T-helper 2 cell treated with Interferon-gamma antibody and Interleukin-4, amounts not matched to agents 100 ng/mL and 5 ng/mL, for 36 hours (primary cell): ENCODE measurements around the gene ADAP1. TPM values are rescaled to one million over a fixed set of nuclear protein-coding genes. Genes with fewer than 3 reads are reported as not detected.

Source experiments
- intact Hi-C: fragments of 100-400 bp; cut with micrococcal nuclease; formaldehyde crosslinking; loops from one replicate; pipeline ENCODE4 v1.15.1; 2023
- total RNA-seq: library from RNA; stranded (reverse); gene quantifications from 2 replicates; pipeline ENCODE4 v1.2.3, GENCODE V29; 2022

The ADAP1 gene
- total RNA-seq, 1 donor from 2014 or later = 25.0 TPM

DNA sequence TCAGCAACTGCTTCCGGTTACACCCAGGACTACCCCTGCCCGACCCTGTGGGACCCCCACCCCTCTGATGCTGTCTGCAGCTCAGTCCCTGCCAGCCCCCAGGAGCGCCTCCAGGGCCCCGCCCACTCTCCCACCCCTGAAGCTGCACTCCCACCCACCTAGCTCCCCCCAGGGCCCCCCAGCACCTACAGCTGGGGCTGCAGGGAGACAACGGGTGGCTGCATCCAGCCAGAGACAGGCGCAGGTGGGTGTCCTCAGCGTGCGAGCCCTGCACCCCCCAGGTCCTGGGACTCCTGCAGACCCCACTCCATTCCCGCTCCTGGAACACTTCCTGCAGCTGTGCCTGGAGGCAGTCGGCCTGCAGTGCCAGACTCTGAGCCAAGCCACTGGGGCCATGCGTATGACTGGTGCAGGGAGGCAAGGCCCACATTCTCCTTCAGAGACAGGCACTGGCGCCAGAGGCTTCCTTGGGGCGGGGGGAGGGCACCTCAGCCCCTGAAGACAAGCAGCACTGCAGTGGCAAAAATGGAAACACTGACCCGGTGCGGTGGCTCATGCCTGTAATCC is 34.6 kb upstream of the ADAP1 start:
- intact Hi-C loops = no loop called here

DNA sequence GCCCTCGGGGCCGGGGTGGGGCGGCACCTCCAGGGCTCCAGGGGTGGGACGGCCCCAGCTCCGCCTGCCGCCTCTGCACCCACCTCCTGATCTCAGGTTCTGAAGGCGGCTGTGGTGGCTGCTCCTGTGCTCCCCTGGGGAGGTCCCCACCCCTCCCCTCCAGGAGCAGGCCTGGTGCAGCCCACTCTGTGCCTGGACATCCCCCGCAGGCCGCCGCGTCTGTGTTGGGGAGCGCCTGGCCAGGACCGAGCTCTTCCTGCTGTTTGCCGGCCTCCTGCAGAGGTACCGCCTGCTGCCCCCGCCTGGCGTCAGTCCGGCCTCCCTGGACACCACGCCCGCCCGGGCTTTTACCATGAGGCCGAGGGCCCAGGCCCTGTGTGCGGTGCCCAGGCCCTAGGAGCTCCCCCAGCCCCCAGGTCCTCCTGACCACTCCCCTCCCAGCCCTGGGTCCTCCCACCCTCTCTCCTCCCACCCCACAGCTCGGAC is 34.0 kb upstream of the ADAP1 start:
- intact Hi-C loops = no loop called here

DNA sequence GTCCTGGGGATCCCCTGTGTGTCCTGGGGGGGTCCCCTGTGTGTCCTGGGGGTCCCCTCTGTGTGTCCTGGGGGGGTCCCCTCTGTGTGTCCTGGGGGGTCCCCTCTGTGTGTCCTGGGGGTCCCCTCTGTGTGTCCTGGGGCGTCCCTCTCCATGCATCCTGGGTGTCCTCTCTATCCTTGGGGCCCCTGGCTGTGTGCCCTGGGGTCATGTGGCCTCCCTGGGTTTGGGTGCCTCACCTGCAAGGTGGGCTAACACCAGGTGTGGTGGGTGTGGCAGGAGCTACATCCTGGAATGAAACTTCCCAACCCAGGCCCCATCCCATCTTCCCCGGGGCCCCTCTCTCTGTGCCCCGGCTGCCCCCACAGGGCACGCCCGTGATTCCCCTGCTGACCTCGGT is 33.4 kb upstream of the ADAP1 start:
- intact Hi-C loops = no loop called here

DNA sequence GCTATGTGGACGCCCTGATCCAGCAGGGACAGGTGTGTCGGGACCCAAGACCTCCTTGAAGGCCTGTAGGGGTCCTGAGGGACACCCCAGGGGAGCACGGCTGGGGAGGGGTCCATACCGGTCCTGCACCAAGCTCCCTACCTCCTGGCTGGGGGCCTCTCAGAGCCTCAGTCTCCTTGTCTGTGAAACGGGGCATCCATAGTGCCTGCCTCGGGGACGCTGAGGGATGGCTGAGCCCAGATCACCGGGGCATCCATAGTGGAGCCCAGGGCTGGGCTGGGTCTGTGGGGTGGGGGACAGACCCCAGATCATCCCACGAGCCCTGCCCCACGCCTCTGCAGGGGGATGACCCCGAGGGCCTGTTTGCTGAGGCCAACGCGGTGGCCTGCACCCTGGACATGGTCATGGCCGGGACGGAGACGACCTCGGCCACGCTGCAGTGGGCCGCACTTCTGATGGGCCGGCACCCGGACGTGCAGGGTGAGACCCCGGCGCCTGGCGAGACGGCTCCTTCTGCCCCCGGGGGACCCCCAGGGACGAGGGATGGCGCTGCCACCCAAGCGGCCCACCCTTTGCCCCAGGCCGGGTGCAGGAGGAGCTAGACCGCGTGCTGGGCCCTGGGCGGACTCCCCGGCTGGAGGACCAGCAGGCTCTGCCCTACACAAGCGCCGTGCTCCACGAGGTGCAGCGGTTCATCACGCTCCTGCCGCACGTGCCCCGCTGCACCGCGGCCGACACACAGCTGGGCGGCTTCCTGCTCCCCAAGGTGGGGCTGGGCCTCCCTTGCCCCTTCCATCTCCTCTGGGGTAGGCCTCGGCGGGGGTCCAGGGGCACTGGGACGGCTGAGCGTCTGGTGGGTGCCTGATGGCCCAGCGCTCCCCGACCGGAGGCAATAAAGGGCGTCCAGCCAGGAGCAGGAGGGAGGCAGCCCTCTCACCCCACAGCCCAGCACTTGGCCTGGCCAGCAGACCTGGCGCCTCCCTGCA is 32.6 kb upstream of the ADAP1 start:
- intact Hi-C loops = no loop called here

DNA sequence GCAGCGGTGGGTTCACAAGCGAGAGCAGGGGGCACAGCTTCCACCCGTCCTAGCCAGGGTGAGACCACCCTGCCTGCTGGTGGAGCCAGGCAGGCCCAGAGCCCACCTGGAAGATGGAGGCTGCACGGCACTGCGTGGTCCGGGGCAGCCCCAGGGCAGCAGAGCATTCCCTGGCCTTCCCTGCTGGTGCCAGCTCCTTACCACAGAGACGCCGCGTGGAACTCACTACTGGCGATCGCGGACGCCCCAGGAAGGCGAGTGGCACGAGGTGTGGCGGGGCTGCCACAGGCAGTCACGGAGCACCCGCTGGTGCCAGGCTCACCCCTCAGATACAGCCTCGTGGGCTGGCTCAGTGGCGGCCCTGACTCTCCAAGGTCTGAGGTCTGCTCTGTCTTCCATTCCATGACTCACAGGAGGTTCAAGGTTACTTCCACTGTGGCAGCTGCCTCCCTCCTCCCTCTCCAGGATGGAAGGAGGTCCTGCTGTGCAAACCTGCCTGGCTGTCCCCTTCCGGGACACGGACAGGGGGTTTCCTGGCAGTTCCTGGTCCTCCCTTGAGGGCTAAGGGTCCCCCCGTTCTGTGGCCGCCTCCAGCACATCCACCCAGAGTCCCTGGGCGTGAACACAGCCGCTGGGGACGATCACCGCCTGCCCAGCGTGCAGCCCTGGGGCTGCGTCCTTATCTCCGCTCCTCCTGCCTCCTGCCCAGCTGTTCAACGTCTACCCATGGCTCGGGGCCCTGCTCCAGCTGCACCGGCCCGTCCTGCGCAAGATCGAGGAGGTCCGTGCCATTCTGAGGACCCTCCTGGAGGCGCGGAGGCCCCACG is 31.6 kb upstream of the ADAP1 start:
- intact Hi-C loops = no loop called here

DNA sequence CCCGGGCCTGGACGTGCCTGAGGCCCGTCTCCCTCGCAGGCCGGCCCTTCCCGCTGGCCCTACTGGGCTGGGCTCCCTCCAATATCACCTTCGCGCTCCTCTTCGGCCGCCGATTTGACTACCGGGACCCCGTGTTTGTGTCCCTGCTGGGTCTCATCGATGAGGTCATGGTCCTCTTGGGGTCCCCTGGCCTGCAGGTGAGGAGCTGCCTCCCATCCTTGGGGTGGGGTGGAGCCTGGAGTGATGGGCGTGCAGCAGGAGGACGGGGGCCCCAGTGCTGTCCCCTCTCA is 30.6 kb upstream of the ADAP1 start:
- intact Hi-C loops = no loop called here

DNA sequence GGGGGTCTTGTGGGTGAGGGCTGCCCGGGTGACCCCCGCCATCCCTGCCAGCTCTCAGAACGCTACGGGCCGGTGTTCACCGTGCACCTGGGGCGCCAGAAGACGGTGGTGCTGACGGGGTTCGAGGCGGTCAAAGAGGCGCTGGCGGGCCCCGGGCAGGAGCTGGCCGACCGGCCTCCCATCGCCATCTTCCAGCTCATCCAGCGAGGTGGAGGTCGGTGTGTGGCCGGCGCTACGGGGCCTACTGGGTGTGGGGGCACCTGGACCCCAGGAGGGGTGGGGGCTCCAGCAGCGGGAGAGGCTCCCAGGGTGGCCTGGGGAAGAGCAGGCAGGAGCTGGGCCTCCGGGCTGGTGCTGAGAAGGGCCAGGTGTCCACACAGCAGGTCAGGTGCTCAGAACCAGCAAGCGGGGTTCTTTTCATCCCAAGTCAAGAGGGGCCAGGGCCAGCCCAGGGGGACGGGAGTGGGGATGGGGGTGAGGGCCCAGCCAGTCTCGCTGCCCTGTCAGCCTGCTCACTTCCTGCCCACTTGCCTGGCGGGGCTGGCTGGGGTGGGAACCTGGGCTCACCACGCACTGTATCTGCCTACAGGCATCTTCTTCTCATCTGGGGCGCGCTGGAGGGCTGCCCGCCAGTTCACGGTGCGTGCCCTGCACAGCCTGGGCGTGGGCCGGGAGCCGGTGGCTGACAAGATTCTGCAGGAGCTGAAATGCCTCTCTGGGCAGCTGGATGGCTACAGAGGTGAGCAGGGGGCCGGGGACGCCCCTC is 30.1 kb upstream of the ADAP1 start:
- intact Hi-C loops = no loop called here

DNA sequence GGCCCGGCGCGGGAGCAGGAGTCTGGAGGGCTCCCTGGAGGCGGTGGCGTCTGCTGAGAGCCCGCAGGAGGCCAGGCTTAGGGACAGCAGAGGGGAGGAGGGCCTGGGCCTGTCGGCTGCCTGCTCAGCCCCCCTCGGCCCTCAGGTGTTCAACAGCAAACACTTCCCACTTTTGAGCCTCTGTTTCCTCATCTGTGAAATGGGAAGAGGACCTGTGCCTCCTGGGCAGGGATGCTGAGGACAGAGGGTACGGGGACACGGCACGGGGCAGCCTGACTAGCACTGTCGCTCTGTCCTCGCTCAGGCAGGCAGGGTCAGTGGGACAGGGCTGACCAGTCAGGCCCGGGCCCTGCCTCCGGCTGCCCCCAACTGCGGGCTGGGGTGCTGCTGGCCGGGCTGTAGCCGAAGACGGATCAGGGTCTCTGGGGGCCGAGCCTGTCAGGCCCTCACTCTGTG is 29.2 kb upstream of the ADAP1 start:
- intact Hi-C loops = no loop called here

DNA sequence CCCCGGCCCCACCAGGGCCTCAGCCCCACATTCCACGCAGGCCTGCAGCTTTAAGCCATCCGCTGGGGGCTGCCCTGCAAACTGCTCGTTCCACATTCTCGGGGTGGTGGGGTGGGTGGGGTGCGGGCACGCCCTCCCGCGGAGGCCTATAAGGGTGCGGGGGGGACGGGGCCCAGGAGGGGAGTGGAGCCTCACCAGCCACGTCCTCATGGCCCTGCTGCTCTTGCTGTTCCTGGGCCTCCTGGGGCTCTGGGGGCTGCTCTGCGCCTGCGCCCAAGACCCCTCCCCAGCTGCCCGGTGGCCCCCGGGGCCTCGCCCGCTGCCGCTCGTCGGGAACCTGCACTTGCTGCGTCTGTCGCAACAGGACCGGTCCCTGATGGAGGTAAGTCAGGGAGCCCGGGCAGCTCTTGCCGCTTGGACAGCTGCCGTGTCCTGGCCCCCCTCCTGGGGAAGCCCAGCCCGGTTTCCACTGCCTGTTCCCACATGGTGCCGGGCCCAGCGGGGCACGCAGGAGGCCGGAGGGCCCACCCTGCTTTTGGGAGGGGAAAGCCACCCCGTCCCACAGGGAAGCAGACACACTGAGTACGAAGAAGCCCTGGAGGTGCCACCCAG is 28.6 kb upstream of the ADAP1 start, which contains the start of gene CYP2W1:
Gene CYP2W1, plus strand, starts transcription at position 178 of the 612 bp plus-strand sequence. Its CDS starts 31 bp downstream, at position 209.
- intact Hi-C loops = no loop called here

DNA sequence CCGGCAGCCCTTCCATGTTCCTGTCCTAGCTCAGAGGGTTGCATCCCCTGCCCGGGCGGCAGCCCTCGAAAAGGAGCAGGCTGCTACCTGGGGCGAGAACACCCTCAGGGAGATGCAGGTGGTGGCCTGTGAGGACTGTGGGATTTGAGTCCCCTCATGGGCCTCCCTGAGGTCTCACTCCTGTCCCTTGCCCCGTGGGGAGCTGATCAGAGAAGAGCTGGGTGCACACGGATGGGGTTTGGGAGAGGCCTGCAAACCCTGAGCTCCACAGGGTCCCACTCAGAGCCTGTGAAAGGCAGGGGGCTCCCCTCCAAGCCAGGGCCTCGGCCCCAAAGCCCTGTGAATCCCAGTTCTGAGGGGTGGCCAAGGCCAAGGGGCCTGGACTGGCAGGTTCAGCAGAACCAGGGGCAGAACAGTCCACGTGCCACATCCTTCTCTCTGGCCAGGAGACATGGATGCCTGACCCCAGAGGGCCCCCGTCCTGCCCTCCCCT is 28.1 kb upstream of the ADAP1 start:
- intact Hi-C loops = no loop called here

DNA sequence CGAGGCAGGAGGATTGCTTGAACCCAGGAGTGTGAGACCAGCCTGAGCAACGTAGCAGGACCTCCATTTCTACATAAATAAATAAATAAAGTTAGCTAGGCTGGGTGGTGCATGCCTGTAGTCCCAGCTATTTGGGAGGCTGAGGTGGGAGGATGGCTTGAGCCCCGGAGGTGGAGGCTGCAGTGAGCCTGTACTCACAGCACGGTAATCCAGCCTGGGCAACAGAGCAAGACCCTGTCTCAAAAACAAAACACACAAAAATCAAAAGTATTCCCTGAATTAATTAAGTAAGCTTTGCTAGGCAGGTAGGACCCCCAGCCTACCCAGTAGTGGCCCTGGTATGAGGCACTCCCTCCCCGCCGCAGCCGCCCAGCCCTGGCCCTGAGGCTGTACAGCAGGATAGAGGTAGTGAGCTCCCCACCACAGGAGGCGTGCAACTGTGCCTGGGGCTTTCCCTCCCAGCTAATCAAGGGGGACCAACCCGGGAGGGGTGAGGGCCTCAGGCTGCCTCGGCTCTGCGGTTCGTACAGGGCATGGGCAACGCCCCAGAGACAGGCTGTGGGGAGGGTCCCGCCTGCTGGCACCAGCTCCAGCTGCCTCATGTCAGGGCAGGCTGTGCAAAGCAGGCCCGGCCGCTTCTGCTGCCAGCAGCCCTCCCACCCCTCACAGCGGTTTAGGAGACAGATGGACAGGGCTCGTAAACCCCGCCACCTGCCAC is 27.5 kb upstream of the ADAP1 start:
- intact Hi-C loops = no loop called here

DNA sequence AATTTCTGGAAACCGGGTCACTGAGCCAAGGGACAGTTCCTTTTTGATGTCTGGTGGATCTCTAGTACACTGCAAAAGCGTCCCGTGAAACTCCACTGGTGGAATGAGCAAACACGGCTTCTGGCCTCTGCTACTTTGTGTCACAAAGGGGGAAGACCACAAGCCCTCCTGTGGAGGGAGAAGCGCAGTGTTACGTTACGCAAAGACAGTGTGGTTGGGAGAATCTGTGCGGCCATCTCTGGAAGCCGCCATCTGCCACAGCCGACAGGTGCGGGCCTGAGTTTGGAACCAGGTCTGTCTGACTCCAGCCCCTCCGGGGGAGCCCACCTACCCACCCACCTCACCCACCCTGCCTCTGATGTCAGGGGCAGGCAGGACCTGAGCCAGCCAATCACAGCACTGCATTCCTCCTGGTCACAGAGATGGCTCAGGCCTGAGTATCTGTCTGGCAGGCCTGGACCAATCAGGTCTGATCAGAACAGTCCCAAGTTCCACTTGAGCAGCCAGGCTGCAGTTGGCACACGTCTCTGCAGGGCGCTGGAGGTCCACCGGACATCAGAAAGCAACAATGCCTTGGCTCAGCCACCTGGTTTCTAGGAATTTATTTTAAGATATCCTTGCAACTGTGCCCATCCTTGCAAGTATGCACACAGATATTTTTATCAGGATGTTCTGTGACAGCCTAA is 25.5 kb upstream of the ADAP1 start:
- intact Hi-C loops = no loop called here

DNA sequence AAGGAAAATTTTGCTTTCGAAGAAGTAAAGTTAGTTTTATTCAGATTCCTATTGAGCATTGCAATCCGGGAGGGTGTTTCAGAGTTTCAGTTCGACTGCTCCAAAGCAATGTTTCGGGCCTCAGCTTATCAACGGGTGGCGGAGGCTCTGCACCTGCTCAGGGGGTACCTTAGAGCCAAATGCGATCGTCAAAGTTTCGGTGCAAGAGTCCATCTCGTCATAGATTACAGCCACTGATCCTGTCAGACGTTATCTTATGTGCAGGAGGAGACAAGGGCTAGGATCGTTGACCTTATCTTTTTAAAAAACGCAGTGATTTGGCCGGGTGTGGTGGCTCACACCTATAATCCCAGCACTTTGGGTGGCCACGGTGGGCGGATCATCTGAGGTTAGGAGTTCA is 24.7 kb upstream of the ADAP1 start:
- intact Hi-C loops = no loop called here

DNA sequence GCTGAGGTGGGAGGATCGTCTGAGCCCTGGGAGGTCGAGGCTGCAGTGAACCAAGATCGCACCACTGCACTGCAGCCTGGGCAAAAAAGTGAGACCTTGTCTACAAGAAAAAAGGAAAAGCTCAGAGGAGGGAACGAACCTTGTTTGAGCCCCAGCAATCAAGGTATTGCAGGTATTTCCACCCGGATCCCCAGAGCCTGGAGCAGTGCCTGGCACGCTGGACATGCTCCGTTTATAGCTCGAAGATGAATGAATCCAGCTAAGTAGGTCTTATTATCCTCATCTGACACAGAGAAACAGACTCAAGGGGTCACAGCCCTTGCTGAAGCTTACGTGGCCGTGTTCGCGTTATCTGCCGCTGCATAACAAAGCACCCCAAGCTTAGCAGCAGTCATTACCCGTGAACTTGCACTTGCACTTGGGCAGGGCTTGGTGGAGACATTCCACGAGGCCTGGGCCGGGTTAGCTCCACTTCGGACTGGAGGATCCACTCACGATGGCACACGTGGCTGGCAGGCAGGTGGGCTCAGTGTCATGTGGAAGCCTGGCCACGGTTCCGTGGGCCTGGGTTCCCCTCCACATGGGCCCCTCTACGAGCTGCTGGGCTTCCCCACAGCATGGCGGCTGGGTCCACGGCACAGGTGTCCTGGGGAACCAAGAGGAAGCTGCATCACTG is 24.1 kb upstream of the ADAP1 start:
- intact Hi-C loops = no loop called here

DNA sequence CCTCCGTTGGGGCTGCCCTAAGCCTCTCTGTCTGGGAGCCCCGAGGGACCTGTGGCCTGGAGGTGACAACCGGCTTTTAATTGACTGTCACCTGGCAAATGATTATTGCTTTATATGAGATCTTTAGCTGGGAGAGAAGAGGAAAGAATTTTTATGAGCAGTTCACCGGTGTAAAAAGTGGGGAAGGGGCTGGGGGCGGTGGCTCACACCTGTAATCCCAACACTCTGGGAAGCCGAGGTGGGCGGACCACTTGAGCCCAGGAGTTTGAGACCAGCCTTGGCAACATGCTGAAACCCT is 23.5 kb upstream of the ADAP1 start:
- intact Hi-C loops = no loop called here

DNA sequence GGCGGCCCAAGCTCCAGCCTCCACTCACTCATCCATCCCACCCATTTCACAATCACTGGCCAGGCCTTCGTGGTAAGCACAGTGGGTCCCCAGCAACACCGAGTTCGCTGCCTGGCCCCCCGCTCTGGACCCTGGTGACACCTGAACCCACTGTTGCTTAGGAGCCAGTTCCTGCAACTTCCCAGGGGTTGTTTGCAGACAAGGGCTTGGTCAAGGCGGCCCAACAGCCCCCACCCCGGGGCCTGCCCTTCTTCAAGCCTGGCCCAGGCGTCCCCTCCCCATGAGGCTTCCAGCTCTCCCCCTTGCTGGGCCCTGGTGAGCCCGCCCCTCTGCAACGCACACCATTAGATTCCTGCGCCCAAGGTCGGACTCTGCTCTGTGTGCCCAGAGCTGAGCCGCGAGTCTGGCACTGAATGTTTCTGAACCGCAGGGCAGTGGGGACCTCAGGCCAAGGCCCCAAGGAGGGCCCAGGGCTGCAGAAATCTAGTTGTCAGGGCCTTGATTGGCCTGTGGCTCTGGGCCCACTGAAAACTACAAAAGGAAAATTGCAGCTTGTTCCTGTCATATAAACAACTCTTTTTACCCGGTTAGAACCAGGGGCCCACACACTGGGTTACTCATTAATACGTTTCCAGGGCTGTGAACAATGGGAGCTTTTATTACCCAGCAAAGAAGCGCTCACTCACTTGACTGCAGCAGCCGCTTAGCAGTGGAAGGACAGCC is 23.0 kb upstream of the ADAP1 start:
- intact Hi-C loops = no loop called here

DNA sequence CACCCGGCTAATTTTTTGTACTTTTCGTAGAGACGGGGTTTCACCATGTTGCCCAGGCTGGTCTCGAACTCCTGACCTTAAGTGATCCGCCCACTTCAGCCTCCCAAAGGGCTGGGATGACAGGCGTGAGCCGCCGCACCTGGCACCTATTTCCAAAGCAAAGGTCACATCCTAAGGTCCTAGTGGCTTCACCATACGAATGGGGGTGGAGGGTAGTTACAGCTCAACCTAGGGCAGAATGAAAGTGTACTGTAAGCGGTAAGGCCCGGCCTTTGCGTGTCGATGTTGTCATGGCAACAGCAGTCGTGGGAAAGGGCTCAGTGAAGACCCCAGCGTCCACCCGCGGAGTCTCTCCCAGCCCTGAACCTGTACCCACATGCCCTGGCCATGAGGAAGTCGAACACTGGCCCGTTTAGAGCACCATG is 22.4 kb upstream of the ADAP1 start:
- intact Hi-C loops = no loop called here
